Erythroblast (primary cell): ENCODE measurements around the gene PBX1.

ENCODE experiments used
- GATA1 ChIP-seq: IDR thresholded peaks from 2 replicates; pipeline ENCODE4 v1.6.1; 2011; ENCODE audit warnings: low read depth, mild to moderate bottlenecking, control low read depth, low read length, moderate library complexity
- POLR2A ChIP-seq: IDR thresholded peaks from 2 replicates; pipeline ENCODE4 v1.6.1; 2011; ENCODE audit warnings: mild to moderate bottlenecking, low read length

- TF ChIP-seq POLR2A (no peak), GATA1 (no peak)
Measured at GRCh38 chr1:164563721-164564360, 4.9 kb downstream of the PBX1 start.
